K562 (cell line): ENCODE data around the gene BCKDHB. TPM values are rescaled to one million over a fixed set of nuclear protein-coding genes. Genes with fewer than 3 reads are reported as not detected.
A peak's percentile ranks its signal among the peaks of the same experiment; 100 is the strongest.

Experiments used
- ATAC-seq: fragments of 200-7000 bp; cut with Tn5 transposase; 3 replicates; pipeline ENCODE4 v1.9.1; 2020; ENCODE audit warnings: moderate library complexity
- BruUV-seq: library from RNA; stranded (reverse); fragments of 400-500 nt; replicated peaks from 2 replicates; lab custom pipeline; 2021; lab: Mats Ljungman, UMichigan
- CTCF ChIA-PET: fragments of 300-600 bp; formaldehyde crosslinking; extraction: SDS; loops from one replicate; lab custom pipeline; 2021; ENCODE audit warnings: low intra/inter-chr PET ratio; lab: Yijun Ruan, JAX
- POLR2A ChIA-PET: fragments of 300-600, 350-650 bp; sonication (Branson Sonifier 250); formaldehyde crosslinking; extraction: SDS; loops from one replicate; lab custom pipeline; 2021; ENCODE audit warnings: antibody characterized with exemption, inconsistent platforms; lab: Yijun Ruan, JAX
- DNase-seq, 4 experiments: peaks; one replicate each; pipeline versions ENCODE4 v3.0.0 to v3.0.0-alpha.2; 2011 to 2018; ENCODE audit warnings: low spot score in 3 of 4, mixed read lengths in 3 of 4; ENCODE audit errors: extremely low read depth in 1 of 4
- FAIRE-seq: peaks from 2 replicates; lab custom pipeline; 2011; peaks lifted over from hg19 to GRCh38; lab: Jason Lieb, UNC
- H2AFZ ChIP-seq: 2 replicates; pipeline ENCODE4 v1.6.0; 2011; ENCODE audit warnings: low read depth, low read length, control low read depth, inconsistent platforms
- H3K27ac ChIP-seq: fragments of 200-600 bp; 3 replicates; pipeline ENCODE4 v1.8.0; 2011; ENCODE audit warnings: low read depth, mild to moderate bottlenecking, control low read depth, inconsistent platforms, low read length, moderate library complexity, mixed read lengths; ENCODE audit errors: extremely low read depth
- H3K27me3 ChIP-seq, 2 experiments: fragments of 300-600 bp in 1 of 2; 2 replicates in 1 of 2; 3 replicates in 1 of 2; pipeline versions ENCODE4 v1.6.0 to v1.8.0; 2011; ENCODE audit warnings: inconsistent platforms in 2 of 2, low read length in 2 of 2, mild to moderate bottlenecking in 1 of 2, mixed read lengths in 1 of 2, moderate library complexity in 1 of 2; ENCODE audit not compliant: control insufficient read depth in 2 of 2, insufficient read depth in 2 of 2
- H3K36me3 ChIP-seq: fragments of 300-600 bp; 3 replicates; pipeline ENCODE4 v1.8.0; 2011; ENCODE audit warnings: mild to moderate bottlenecking, low read length, inconsistent platforms; ENCODE audit not compliant: control insufficient read depth, insufficient read depth
- H3K4me1 ChIP-seq, 2 experiments: fragments of 200-600 bp in 1 of 2; replicated peaks in 1 of 2; 2 replicates in 1 of 2; 3 replicates in 1 of 2; pipeline versions ENCODE4 v1.5.1 to v1.8.0; 2011; ENCODE audit warnings: inconsistent platforms in 2 of 2, low read length in 2 of 2, mild to moderate bottlenecking in 1 of 2, mixed read lengths in 1 of 2, moderate library complexity in 1 of 2; ENCODE audit not compliant: control insufficient read depth in 2 of 2, insufficient read depth in 2 of 2
- H3K4me2 ChIP-seq: 2 replicates; pipeline ENCODE4 v1.6.1; 2011; ENCODE audit warnings: low read length, control low read depth, inconsistent platforms, mixed read lengths; ENCODE audit not compliant: insufficient read depth
- H3K4me3 ChIP-seq: fragments of 200-600 bp; sonication (generic), shearing (Covaris generic); 2 replicates; pipeline ENCODE4 v1.5.1; 2016; ENCODE audit warnings: control low read depth, inconsistent platforms
- H3K79me2 ChIP-seq: fragments of 200-600 bp; 3 replicates; pipeline ENCODE4 v1.8.0; 2011; ENCODE audit warnings: low read length, inconsistent platforms; ENCODE audit not compliant: control insufficient read depth, insufficient read depth
- H3K9ac ChIP-seq, 2 experiments: 2 replicates each; pipeline versions ENCODE4 v1.6.0 to v1.6.1; 2011; ENCODE audit warnings: low read depth in 2 of 2, low read length in 2 of 2, control low read depth in 1 of 2, inconsistent platforms in 1 of 2, mild to moderate bottlenecking in 1 of 2, mixed read lengths in 1 of 2; ENCODE audit not compliant: insufficient read depth in 1 of 2
- H3K9me1 ChIP-seq: one replicate; pipeline ENCODE4 v1.6.0; 2011; ENCODE audit warnings: inconsistent platforms, mild to moderate bottlenecking, low read length, moderate library complexity; ENCODE audit not compliant: control insufficient read depth, insufficient read depth
- H3K9me3 ChIP-seq: replicated peaks from 2 replicates; pipeline ENCODE4 v1.5.1; 2011; ENCODE audit warnings: low read depth, low read length, inconsistent platforms; ENCODE audit not compliant: control insufficient read depth, insufficient read depth
- H4K20me1 ChIP-seq: replicated peaks from 2 replicates; pipeline ENCODE4 v1.6.1; 2011; ENCODE audit warnings: low read length, inconsistent platforms, mixed read lengths; ENCODE audit not compliant: control insufficient read depth, insufficient read depth
- ARID1B ChIP-seq: fragments of 450-650 bp; IDR thresholded peaks from 2 replicates; pipeline ENCODE4 v1.6.1; 2016; ENCODE audit warnings: antibody characterized with exemption, mild to moderate bottlenecking, inconsistent platforms
- ARNT ChIP-seq, 2 experiments: fragments of 450-650 bp; IDR thresholded peaks; 2 replicates each; pipeline ENCODE4 v1.6.1; 2016; ENCODE audit warnings: mild to moderate bottlenecking in 1 of 2
- CBFA2T2 ChIP-seq: fragments of 450-650 bp; conservative IDR thresholded peaks from 2 replicates; pipeline ENCODE4 v1.6.1; 2017; ENCODE audit warnings: mild to moderate bottlenecking
- CBFB ChIP-seq: sonication (generic); formaldehyde crosslinking; IDR thresholded peaks from 2 replicates; pipeline ENCODE4 v1.4.0; 2020; ENCODE audit warnings: mild to moderate bottlenecking, missing genetic modification reagents
- EP300 ChIP-seq: IDR thresholded peaks from 2 replicates; pipeline ENCODE4 v1.6.1; 2012; ENCODE audit warnings: low read length, improper control_type of control experiment
- ESRRA ChIP-seq: fragments of 450-650 bp; IDR thresholded peaks from 2 replicates; pipeline ENCODE4 v1.6.1; 2014; ENCODE audit warnings: low read depth, mild to moderate bottlenecking, moderate library complexity, borderline replicate concordance
- HDAC3 ChIP-seq: fragments of 450-650 bp; IDR thresholded peaks from 2 replicates; pipeline ENCODE4 v1.6.1; 2018; ENCODE audit warnings: borderline replicate concordance, mild to moderate bottlenecking, moderate library complexity; ENCODE audit not compliant: partially characterized antibody
- HEY1 ChIP-seq: fragments of 250-450 bp; sonication (Bioruptor Pico); IDR thresholded peaks from 2 replicates; pipeline ENCODE4 v1.5.0; 2020; ENCODE audit warnings: mild to moderate bottlenecking, moderate library complexity, borderline replicate concordance
- KDM4B ChIP-seq, 2 experiments: fragments of 450-650 bp in 1 of 2; sonication (generic) in 1 of 2; IDR thresholded peaks; 2 replicates each; pipeline ENCODE4 v1.6.1; 2016 to 2017; ENCODE audit warnings: borderline replicate concordance in 2 of 2, antibody characterized with exemption in 1 of 2, low read depth in 1 of 2, mild to moderate bottlenecking in 1 of 2
- NCOA6 ChIP-seq: fragments of 450-650 bp; IDR thresholded peaks from 2 replicates; pipeline ENCODE4 v1.6.1; 2017; ENCODE audit warnings: mild to moderate bottlenecking
- NFYB ChIP-seq: IDR thresholded peaks from 2 replicates; pipeline ENCODE4 v1.6.1; 2011; ENCODE audit warnings: mild to moderate bottlenecking, moderate library complexity; ENCODE audit not compliant: insufficient read length; ENCODE audit errors: extremely low read depth
- TSHZ1 ChIP-seq: fragments of 250-450 bp; sonication (Bioruptor Pico); IDR thresholded peaks from 2 replicates; pipeline ENCODE4 v1.4.0; 2020; ENCODE audit warnings: mild to moderate bottlenecking, moderate library complexity
- YBX1 ChIP-seq: fragments of 450-650 bp; IDR thresholded peaks from 2 replicates; pipeline ENCODE4 v1.7.1; 2016; ENCODE audit warnings: mild to moderate bottlenecking
- ZNF253 ChIP-seq: fragments of 250-450 bp; sonication (Bioruptor Pico); conservative IDR thresholded peaks from 2 replicates; pipeline ENCODE4 v1.6.1; 2021; ENCODE audit warnings: mild to moderate bottlenecking
- ZNF668 ChIP-seq: fragments of 250-450 bp; sonication (Bioruptor Pico); IDR thresholded peaks from 2 replicates; pipeline ENCODE4 v1.8.0; 2022; ENCODE audit warnings: mild to moderate bottlenecking, inconsistent platforms
- in situ Hi-C: fragments of 300-500 bp; cut with MboI; formaldehyde crosslinking; loops from 4 replicates; pipeline ENCODE4 v1.15.0; 2018; ENCODE audit warnings: inconsistent platforms, mixed read lengths
- intact Hi-C: fragments of 100-400 bp; cut with micrococcal nuclease; formaldehyde crosslinking; loops from 2 replicates; pipeline ENCODE4 v1.14.2; 2022
- polyA plus RNA-seq, 8 experiments: library from polyadenylated mRNA; depleted of rRNA in 4 of 8; stranded (reverse) in 5 of 8; unstranded in 3 of 8; fragments of >200 nt; fragmentation: Nextera tagmentation in 2 of 8; fragmentation: Illumina TruSeq in 1 of 8; extraction: Ambion mirVana in 2 of 8; extraction: Trizol in 1 of 8; gene quantifications; 2 replicates each; pipeline versions ENCODE4 v1.2.1 to v1.2.3, GENCODE V29; 2011 to 2014; ENCODE audit warnings: inconsistent platforms in 1 of 8, missing spikeins in 1 of 8
- total RNA-seq, 7 experiments: library from RNA; depleted of rRNA in 6 of 7; stranded (reverse); fragments of >200 nt in 6 of 7; fragmentation: Illumina TruSeq in 2 of 7; extraction: Trizol in 2 of 7; gene quantifications; 2 replicates each; pipeline versions ENCODE4 v1.2.1 to v1.2.3, GENCODE V29; 2011 to 2021; ENCODE audit warnings: low replicate concordance in 1 of 7
- TF ChIP-seq, protein P1 (sequence below): fragments of 450-650 bp; IDR thresholded peaks from 2 replicates; pipeline ENCODE4 v1.6.1; 2016; ENCODE audit warnings: borderline replicate concordance
- TF ChIP-seq, protein P2 (sequence below): fragments of 450-650 bp; formaldehyde crosslinking; IDR thresholded peaks from 2 replicates; pipeline ENCODE4 v1.4.0; 2022; ENCODE audit warnings: missing genetic modification characterization
- TF ChIP-seq, protein P3 (sequence below): sonication (generic); formaldehyde crosslinking; IDR thresholded peaks from 2 replicates; pipeline ENCODE4 v1.9.0; 2022; ENCODE audit warnings: mild to moderate bottlenecking, missing genetic modification reagents

The BCKDHB gene
- total and polyA plus RNA-seq, 9 of the 15 experiments (the other 6 are each of a cell fraction or from before 2014, with no cell fraction given), result 4.1 to 23.7 (median 7.5) TPM

DNA sequence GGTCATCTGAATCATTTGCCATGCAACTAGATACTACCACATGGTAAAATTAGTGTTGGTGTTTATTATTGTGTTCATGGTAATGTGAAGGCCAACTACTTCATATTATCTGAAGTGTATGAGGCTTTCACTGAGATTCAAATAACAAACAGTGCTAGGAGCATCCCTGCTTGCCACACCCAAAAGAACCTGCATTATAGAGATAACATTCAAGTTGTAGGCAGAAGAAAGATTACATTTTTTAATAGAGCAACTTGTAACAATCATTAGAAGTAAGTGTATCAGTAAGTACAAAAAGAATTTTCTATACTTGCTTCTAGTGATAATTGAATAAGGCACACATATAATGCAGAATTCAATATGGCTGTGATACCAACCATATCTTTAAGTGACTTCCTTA lies 49.8 kb downstream of the BCKDHB start:
- Histone ChIP-seq H3K36me3 (no peaks in the 10 kb centered on the region), H3K9ac (no peak overlapping the region), H3K27me3 (no peaks in the 10 kb centered on the region), H3K4me1 (no peaks in the 10 kb centered on the region; a peak in 1 of 5 replicates), H3K9me3 (no peaks in the 10 kb centered on the region), H3K9me1 (no peaks in the 10 kb centered on the region), H3K4me2 (no peak overlapping the region), H3K79me2 (no peaks in the 10 kb centered on the region), H4K20me1 (no peaks in the 10 kb centered on the region), H3K4me3 (no peak overlapping the region), H2AFZ (no peak overlapping the region), H3K27ac (no peak overlapping the region)
- FAIRE-seq (no peak), DNase-seq (peak in 1 of 4 experiments; percentile 9), ATAC-seq (no peak)
- in situ Hi-C loops, result no loop called here
- no TSS peak for BruUV-seq
- ChIA-PET POLR2A (no interaction called here), CTCF (no interaction called here)
- intact Hi-C loops, result no loop called here
- TF ChIP-seq CBFB (CRISPR knock-in tag), result no peak
- TF ChIP-seq HEY1 (CRISPR knock-in tag), result no peak
- no peak for TF ChIP-seq ZNF668 (CRISPR knock-in tag)
- TF ChIP-seq ARNT (IDR thresholded peaks at IDR 0.05), result no peak
- no peak for TF ChIP-seq HDAC3
- TF ChIP-seq, protein P1, sequence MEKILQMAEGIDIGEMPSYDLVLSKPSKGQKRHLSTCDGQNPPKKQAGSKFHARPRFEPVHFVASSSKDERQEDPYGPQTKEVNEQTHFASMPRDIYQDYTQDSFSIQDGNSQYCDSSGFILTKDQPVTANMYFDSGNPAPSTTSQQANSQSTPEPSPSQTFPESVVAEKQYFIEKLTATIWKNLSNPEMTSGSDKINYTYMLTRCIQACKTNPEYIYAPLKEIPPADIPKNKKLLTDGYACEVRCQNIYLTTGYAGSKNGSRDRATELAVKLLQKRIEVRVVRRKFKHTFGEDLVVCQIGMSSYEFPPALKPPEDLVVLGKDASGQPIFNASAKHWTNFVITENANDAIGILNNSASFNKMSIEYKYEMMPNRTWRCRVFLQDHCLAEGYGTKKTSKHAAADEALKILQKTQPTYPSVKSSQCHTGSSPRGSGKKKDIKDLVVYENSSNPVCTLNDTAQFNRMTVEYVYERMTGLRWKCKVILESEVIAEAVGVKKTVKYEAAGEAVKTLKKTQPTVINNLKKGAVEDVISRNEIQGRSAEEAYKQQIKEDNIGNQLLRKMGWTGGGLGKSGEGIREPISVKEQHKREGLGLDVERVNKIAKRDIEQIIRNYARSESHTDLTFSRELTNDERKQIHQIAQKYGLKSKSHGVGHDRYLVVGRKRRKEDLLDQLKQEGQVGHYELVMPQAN, result no peak
- no peak for TF ChIP-seq NFYB
- TF ChIP-seq, protein P2, sequence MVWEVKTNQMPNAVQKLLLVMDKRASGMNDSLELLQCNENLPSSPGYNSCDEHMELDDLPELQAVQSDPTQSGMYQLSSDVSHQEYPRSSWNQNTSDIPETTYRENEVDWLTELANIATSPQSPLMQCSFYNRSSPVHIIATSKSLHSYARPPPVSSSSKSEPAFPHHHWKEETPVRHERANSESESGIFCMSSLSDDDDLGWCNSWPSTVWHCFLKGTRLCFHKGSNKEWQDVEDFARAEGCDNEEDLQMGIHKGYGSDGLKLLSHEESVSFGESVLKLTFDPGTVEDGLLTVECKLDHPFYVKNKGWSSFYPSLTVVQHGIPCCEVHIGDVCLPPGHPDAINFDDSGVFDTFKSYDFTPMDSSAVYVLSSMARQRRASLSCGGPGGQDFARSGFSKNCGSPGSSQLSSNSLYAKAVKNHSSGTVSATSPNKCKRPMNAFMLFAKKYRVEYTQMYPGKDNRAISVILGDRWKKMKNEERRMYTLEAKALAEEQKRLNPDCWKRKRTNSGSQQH, result no peak
- no peak for TF ChIP-seq TSHZ1 (CRISPR knock-in tag)
- TF ChIP-seq NCOA6, result no peak
- TF ChIP-seq, protein P3, sequence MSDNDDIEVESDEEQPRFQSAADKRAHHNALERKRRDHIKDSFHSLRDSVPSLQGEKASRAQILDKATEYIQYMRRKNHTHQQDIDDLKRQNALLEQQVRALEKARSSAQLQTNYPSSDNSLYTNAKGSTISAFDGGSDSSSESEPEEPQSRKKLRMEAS (CRISPR knock-in tag), result no peak
- no peak for TF ChIP-seq KDM4B (IDR thresholded peaks at IDR 0.05; ENCODE audit: borderline replicate concordance in 2 of 2, low read depth in 1 of 2)
- no peak for TF ChIP-seq ZNF253 (CRISPR knock-in tag)
- no peak for TF ChIP-seq EP300
- TF ChIP-seq ESRRA, result no peak
- TF ChIP-seq ARID1B, result peak; percentile 53; the same call in 1 of the 2 replicates
- no peak for TF ChIP-seq YBX1
- TF ChIP-seq CBFA2T2, result 0 out of 2 replicates have a peak, but pooled peaks have one; percentile 17
